ENCODE data around the gene FBXO36.

The FBXO36 gene

GRCh38 chr2:229880892-229881586 is 41.3 kb upstream of the FBXO36 start:
- ATAC-seq = no peak
- no peak for TF ChIP-seq ARNTL (CRISPR knock-in tag; IDR thresholded peaks at IDR 0.05; ENCODE audit: borderline replicate concordance, low read depth)
- no peak for TF ChIP-seq ZNF565 (CRISPR knock-in tag; conservative IDR thresholded peaks at IDR 0.05; ENCODE audit: low read depth)
- TF ChIP-seq CSDC2 (CRISPR knock-in tag; IDR thresholded peaks at IDR 0.05) = no peak
- TF ChIP-seq ISL1 (CRISPR knock-in tag; IDR thresholded peaks at IDR 0.05) = no peak

GRCh38 chr2:229882583-229882982 is 39.7 kb upstream of the FBXO36 start:
- no peak for ATAC-seq
- TF ChIP-seq ZNF565 (CRISPR knock-in tag; conservative IDR thresholded peaks at IDR 0.05; ENCODE audit: low read depth) (no peak), BACH2 (CRISPR knock-in tag; IDR thresholded peaks at IDR 0.05; ENCODE audit: borderline replicate concordance) (no peak), GLIS3 (CRISPR knock-in tag; IDR thresholded peaks at IDR 0.05) (no peak), POU6F1 (CRISPR knock-in tag; IDR thresholded peaks at IDR 0.05; ENCODE audit: borderline replicate concordance, low read depth) (no peak), CSDC2 (CRISPR knock-in tag; IDR thresholded peaks at IDR 0.05) (no peak), CREB5 (CRISPR knock-in tag; IDR thresholded peaks at IDR 0.05; ENCODE audit: low read depth) (no peak), ZNF70 (CRISPR knock-in tag; IDR thresholded peaks at IDR 0.05) (no peak), SNAI2 (CRISPR knock-in tag; IDR thresholded peaks at IDR 0.05) (no peak), ZNF8 (CRISPR knock-in tag; IDR thresholded peaks at IDR 0.05) (no peak), TSHZ2 (CRISPR knock-in tag; IDR thresholded peaks at IDR 0.05) (no peak), ZC3H10 (CRISPR knock-in tag; IDR thresholded peaks at IDR 0.05) (no peak), TCF4 (CRISPR knock-in tag; IDR thresholded peaks at IDR 0.05; ENCODE audit: borderline replicate concordance) (no peak)
- TF ChIP-seq, protein P1, sequence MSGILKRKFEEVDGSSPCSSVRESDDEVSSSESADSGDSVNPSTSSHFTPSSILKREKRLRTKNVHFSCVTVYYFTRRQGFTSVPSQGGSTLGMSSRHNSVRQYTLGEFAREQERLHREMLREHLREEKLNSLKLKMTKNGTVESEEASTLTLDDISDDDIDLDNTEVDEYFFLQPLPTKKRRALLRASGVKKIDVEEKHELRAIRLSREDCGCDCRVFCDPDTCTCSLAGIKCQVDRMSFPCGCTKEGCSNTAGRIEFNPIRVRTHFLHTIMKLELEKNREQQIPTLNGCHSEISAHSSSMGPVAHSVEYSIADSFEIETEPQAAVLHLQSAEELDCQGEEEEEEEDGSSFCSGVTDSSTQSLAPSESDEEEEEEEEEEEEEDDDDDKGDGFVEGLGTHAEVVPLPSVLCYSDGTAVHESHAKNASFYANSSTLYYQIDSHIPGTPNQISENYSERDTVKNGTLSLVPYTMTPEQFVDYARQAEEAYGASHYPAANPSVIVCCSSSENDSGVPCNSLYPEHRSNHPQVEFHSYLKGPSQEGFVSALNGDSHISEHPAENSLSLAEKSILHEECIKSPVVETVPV (CRISPR knock-in tag; IDR thresholded peaks at IDR 0.05) = no peak

DNA sequence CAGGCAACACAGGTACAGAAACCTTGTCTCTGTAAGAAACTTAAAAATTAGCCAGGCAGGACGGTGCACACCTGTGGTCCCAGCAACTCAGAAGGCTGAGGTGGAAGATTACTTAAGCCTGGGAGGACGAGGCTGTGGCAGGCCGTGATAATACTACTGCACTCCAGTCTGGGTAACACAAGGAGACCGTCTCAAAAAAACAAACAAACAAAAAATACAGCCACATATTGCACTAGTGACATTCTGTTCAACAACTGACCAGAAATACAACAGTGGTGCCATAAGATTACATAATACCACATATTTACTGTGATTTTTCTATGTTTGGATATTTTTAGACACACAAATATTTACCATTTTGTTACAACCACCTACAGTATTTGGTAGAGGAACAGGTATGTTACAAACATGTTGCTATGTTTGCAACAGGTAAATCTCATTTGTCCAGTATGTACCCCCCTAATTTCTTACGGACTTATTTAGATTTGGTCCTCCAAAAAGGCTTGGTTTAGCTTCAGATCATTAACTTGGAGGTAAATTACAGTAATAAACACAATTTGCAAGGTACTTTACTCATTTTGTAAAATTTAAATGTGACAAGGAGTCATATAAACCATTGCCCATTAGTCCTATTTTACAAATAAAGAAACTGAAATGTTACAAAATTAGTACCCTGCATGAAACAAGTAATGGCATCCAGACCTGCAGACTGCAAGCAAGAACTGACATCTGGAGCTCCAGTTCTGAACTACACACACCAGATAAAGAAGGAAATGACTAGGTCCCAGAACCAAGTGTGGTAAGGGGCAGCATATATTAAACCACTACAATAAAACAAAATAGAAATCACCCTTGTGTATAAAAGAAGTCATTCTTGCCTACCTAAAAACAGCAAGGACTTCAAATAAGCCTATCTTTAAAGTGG is 37.3 kb upstream of the FBXO36 start:
- ATAC-seq = no peak
- TF ChIP-seq ESRRG (CRISPR knock-in tag; IDR thresholded peaks at IDR 0.05) (no peak), TCF4 (CRISPR knock-in tag; IDR thresholded peaks at IDR 0.05; ENCODE audit: borderline replicate concordance) (no peak), ISL1 (CRISPR knock-in tag; IDR thresholded peaks at IDR 0.05) (no peak), GLIS3 (CRISPR knock-in tag; IDR thresholded peaks at IDR 0.05) (no peak), ZC3H10 (CRISPR knock-in tag; IDR thresholded peaks at IDR 0.05) (no peak), TOX (CRISPR knock-in tag; IDR thresholded peaks at IDR 0.05; ENCODE audit: borderline replicate concordance) (no peak), ZNF70 (CRISPR knock-in tag; IDR thresholded peaks at IDR 0.05) (no peak), ZNF8 (CRISPR knock-in tag; IDR thresholded peaks at IDR 0.05) (no peak), RARB (CRISPR knock-in tag; IDR thresholded peaks at IDR 0.05) (no peak), CREB5 (CRISPR knock-in tag; IDR thresholded peaks at IDR 0.05; ENCODE audit: low read depth) (no peak), POU6F1 (CRISPR knock-in tag; IDR thresholded peaks at IDR 0.05; ENCODE audit: borderline replicate concordance, low read depth) (no peak), PPARA (CRISPR knock-in tag; IDR thresholded peaks at IDR 0.05; ENCODE audit: borderline replicate concordance) (no peak), CSDC2 (CRISPR knock-in tag; IDR thresholded peaks at IDR 0.05) (no peak), TSHZ2 (CRISPR knock-in tag; IDR thresholded peaks at IDR 0.05) (no peak), ZNF565 (CRISPR knock-in tag; conservative IDR thresholded peaks at IDR 0.05; ENCODE audit: low read depth) (no peak)

All from SK-N-SH treated with all-trans-retinoic acid at 6 μM for 48 hours (cell line).